Naive thymus-derived CD4-positive, alpha-beta T cell (primary cell): ENCODE results near the gene LRRC56. TPM values are rescaled to one million over a fixed set of nuclear protein-coding genes. Genes with fewer than 3 reads are reported as not detected.
"Not testable (repeated sequence)": the region's sequence is repeated elsewhere in the genome, so short reads cannot be mapped to it uniquely, and the experiment has no call there.

Source experiments
- ATAC-seq: fragments of 150-1000 bp; cut with Tn5 transposase; 2 replicates; pipeline ENCODE4 v1.10.0; 2021; ENCODE audit warnings: mild to moderate bottlenecking, moderate library complexity
- CTCF ChIA-PET: fragments of 350-600 bp; sonication (Branson Sonifier 250); formaldehyde crosslinking; loops from one replicate; lab custom pipeline; 2021; ENCODE audit warnings: antibody characterized with exemption; lab: Charles Lee
- POLR2A ChIA-PET: fragments of 350-600 bp; sonication (Branson Sonifier 250); formaldehyde crosslinking; loops from one replicate; lab custom pipeline; 2021; ENCODE audit warnings: antibody characterized with exemption, inconsistent platforms; lab: Charles Lee
- DNase-seq, 9 donors: peaks; one replicate each; pipeline versions ENCODE4 v3.0.0 to v3.0.0-alpha.2; 2020 to 2022; ENCODE audit warnings: mixed read lengths in 1 of 9
- H3K27ac ChIP-seq: one replicate; pipeline ENCODE4 v1.7.0; 2013; ENCODE audit warnings: mild to moderate bottlenecking, low read depth, low read length, moderate library complexity
- H3K27me3 ChIP-seq, 2 donors: one replicate each; pipeline ENCODE4 v1.7.0; 2013; ENCODE audit warnings: low read length in 2 of 2, mild to moderate bottlenecking in 2 of 2, moderate library complexity in 2 of 2; ENCODE audit not compliant: control insufficient read depth in 2 of 2, insufficient read depth in 2 of 2
- H3K36me3 ChIP-seq, 3 experiments: 1 replicate in 2 of 3; 2 replicates in 1 of 3; pipeline ENCODE4 v1.7.0; 2013; ENCODE audit warnings: low read length in 3 of 3, mild to moderate bottlenecking in 3 of 3, moderate library complexity in 1 of 3; ENCODE audit not compliant: insufficient read depth in 3 of 3, control insufficient read depth in 2 of 3
- H3K4me1 ChIP-seq, 2 donors: one replicate each; pipeline ENCODE4 v1.7.0; 2013; ENCODE audit warnings: low read length in 2 of 2, mild to moderate bottlenecking in 2 of 2, moderate library complexity in 1 of 2; ENCODE audit not compliant: control insufficient read depth in 2 of 2, insufficient read depth in 2 of 2
- H3K4me3 ChIP-seq: 2 replicates; pipeline ENCODE4 v1.7.0; 2013; ENCODE audit warnings: mild to moderate bottlenecking, low read length
- H3K9me3 ChIP-seq, 3 experiments: 1 replicate in 2 of 3; 2 replicates in 1 of 3; pipeline ENCODE4 v1.7.0; 2013; ENCODE audit warnings: low read length in 3 of 3; ENCODE audit not compliant: control insufficient read depth in 2 of 3
- H3K27ac Mint-ChIP-seq, 9 donors: one replicate each; pipeline ENCODE4 v1.8.0; 2020 to 2022; ENCODE audit warnings: mixed read lengths in 9 of 9, mild to moderate bottlenecking in 8 of 9, moderate library complexity in 5 of 9, inconsistent platforms in 2 of 9
- H3K27me3 Mint-ChIP-seq, 5 donors: one replicate each; pipeline ENCODE4 v1.8.0; 2021 to 2022; ENCODE audit warnings: mixed read lengths in 5 of 5, mild to moderate bottlenecking in 1 of 5
- H3K36me3 Mint-ChIP-seq, 5 donors: one replicate each; pipeline ENCODE4 v1.8.0; 2020 to 2022; ENCODE audit warnings: mixed read lengths in 5 of 5, mild to moderate bottlenecking in 3 of 5, inconsistent platforms in 1 of 5
- H3K4me1 Mint-ChIP-seq, 7 donors: one replicate each; pipeline ENCODE4 v1.8.0; 2020 to 2022; ENCODE audit warnings: mixed read lengths in 7 of 7, mild to moderate bottlenecking in 3 of 7, inconsistent platforms in 1 of 7
- H3K4me3 Mint-ChIP-seq, 10 donors: one replicate each; pipeline ENCODE4 v1.8.0; 2020 to 2022; ENCODE audit warnings: mild to moderate bottlenecking in 10 of 10, mixed read lengths in 10 of 10, moderate library complexity in 6 of 10, inconsistent platforms in 2 of 10
- H3K9me3 Mint-ChIP-seq, 11 donors: one replicate each; pipeline ENCODE4 v1.8.0; 2020 to 2022; ENCODE audit warnings: mixed read lengths in 11 of 11, mild to moderate bottlenecking in 4 of 11, inconsistent platforms in 1 of 11, moderate library complexity in 1 of 11
- intact Hi-C, 2 donors: fragments of 100-400 bp; cut with micrococcal nuclease; formaldehyde crosslinking; loops; one replicate each; pipeline ENCODE4 v1.15.1; 2023
- polyA plus RNA-seq, 2 donors: library from polyadenylated mRNA; unstranded; fragments of 300-500 nt; fragmentation: Illumina TruSeq; gene quantifications; one replicate each; pipeline ENCODE4 v1.2.3, GENCODE V29; 2021
- total RNA-seq, 6 experiments: library from RNA in 5 of 6; stranded (reverse) in 5 of 6; gene quantifications; 1 replicate in 5 of 6; 2 replicates in 1 of 6; pipeline ENCODE4 v1.2.3 and lab custom pipeline; 2021 to 2026

The LRRC56 gene
- total and polyA plus RNA-seq, 7 experiments from 2014 or later: 0.35 to 5.1 (median 3.1) TPM

- H3K9me3 ChIP-seq, H3K27me3 ChIP-seq, H3K27ac ChIP-seq, H3K36me3 Mint-ChIP-seq, ATAC-seq, CTCF ChIA-PET, H3K9me3 Mint-ChIP-seq, intact Hi-C loops, H3K27me3 Mint-ChIP-seq: not testable (repeated sequence)
- POLR2A ChIA-PET: interaction anchor here (0.6 to 2.3 kb wide), 4 partner anchors 8 to 22 kb away, joined by 3 to 16 read pairs (median 4); partner anchors contain the start of genes LMNTD2 and RASSF7
- peaks cover 0 to 13% (median 0%) of the 10 kb centered on the region in 3 experiments for H3K36me3 ChIP-seq
- Mint-ChIP-seq H3K4me1 (peaks cover 29 to 42% (median 36%) of the 10 kb centered on the region in 7 donors), H3K27ac (peak overlapping the region in 8 of 9 donors; percentile 14 to 87 (median 50)), H3K4me3 (peak overlapping the region; percentile 85 to 99 (median 90))
- H3K4me3 ChIP-seq: peak overlapping the region; percentile 35
- peak in 5 of 9 donors; percentile 25 to 47 (median 37) for DNase-seq
- H3K4me1 ChIP-seq: peaks cover 25 to 36% of the 10 kb centered on the region in 2 donors
These were observed 36.8 kb downstream of the LRRC56 start for GRCh38 chr11:574031-574570.

GRCh38 chr11:574632-575312, 37.4 kb downstream of the LRRC56 start:
- ATAC-seq (no peak), DNase-seq (peak in 1 of 9 donors; percentile 29)
- Histone ChIP-seq H3K4me3 (peak overlapping the region; percentile 64), H3K27me3 (no peaks in the 10 kb centered on the region), H3K36me3 (peaks cover 0 to 13% (median 0%) of the 10 kb centered on the region in 3 experiments), H3K4me1 (peaks cover 26 to 38% of the 10 kb centered on the region in 2 donors), H3K27ac (no peak overlapping the region), H3K9me3 (no peaks in the 10 kb centered on the region)
- peaks cover 35 to 47% (median 42%) of the 10 kb centered on the region in 7 donors for H3K4me1 Mint-ChIP-seq
- CTCF ChIA-PET: interaction anchor here (1.6 kb wide), 1 partner anchor 21 kb away, joined by 8 read pairs; no protein-coding TSS in a partner anchor
- POLR2A ChIA-PET: interaction anchor here (0.9 to 3.4 kb wide), 8 partner anchors 8 to 160 kb away, joined by 3 to 21 read pairs (median 10); partner anchors contain the start of genes DEAF1, LMNTD2, RASSF7 and SIGIRR
- H3K36me3 Mint-ChIP-seq: peaks cover 0 to 5% (median 0%) of the 10 kb centered on the region in 5 donors
- H3K4me3 Mint-ChIP-seq: peak overlapping the region; percentile 85 to 99 (median 90)
- H3K9me3 Mint-ChIP-seq: no peaks in the 10 kb centered on the region
- intact Hi-C loops: loop anchor here in 1 of 2 donors (1.0 to 5.0 kb wide), 2 partner anchors 19 to 337 kb away; partner anchors contain the start of genes PSMD13 and SIRT3
- peak overlapping the region; percentile 39 to 92 (median 67) for H3K27ac Mint-ChIP-seq
- H3K27me3 Mint-ChIP-seq: peaks cover 0 to 9% (median 0%) of the 10 kb centered on the region in 5 donors

- peaks cover 0 to 7% (median 0%) of the 10 kb centered on the region in 5 donors for H3K36me3 Mint-ChIP-seq
- Histone ChIP-seq H3K4me3 (peak overlapping the region; percentile 64), H3K4me1 (peaks cover 26 to 42% of the 10 kb centered on the region in 2 donors), H3K27ac (peak overlapping the region; percentile 62), H3K9me3 (no peaks in the 10 kb centered on the region), H3K36me3 (peaks cover 0 to 13% (median 0%) of the 10 kb centered on the region in 3 experiments), H3K27me3 (no peaks in the 10 kb centered on the region)
- CTCF ChIA-PET: interaction anchor here (0.6 to 1.6 kb wide), 3 partner anchors 13 to 156 kb away, joined by 3 to 8 read pairs (median 3); no protein-coding TSS in a partner anchor
- peaks cover 40 to 53% (median 43%) of the 10 kb centered on the region in 7 donors for H3K4me1 Mint-ChIP-seq
- peaks cover 0 to 9% (median 0%) of the 10 kb centered on the region in 5 donors for H3K27me3 Mint-ChIP-seq
- POLR2A ChIA-PET: interaction anchor here (0.7 to 3.4 kb wide), 25 partner anchors 8 to 368 kb away, joined by 3 to 21 read pairs (median 4); partner anchors contain the start of genes BET1L, DEAF1, HRAS and LMNTD2
- peak overlapping the region; percentile 85 to 99 (median 90) for H3K4me3 Mint-ChIP-seq
- intact Hi-C loops: loop anchor here in 1 of 2 donors (1.0 to 5.0 kb wide), 2 partner anchors 20 to 338 kb away; partner anchors contain the start of genes PSMD13 and SIRT3
- peak overlapping the region; percentile 39 to 100 (median 67) for H3K27ac Mint-ChIP-seq
- no peaks in the 10 kb centered on the region for H3K9me3 Mint-ChIP-seq
- ATAC-seq: no peak
- peak in 2 of 9 donors; percentile 27 to 37 for DNase-seq
These were observed 38.1 kb downstream of the LRRC56 start for GRCh38 chr11:575313-575995.

- Mint-ChIP-seq H3K27me3 (peaks cover 0 to 9% (median 0%) of the 10 kb centered on the region in 5 donors), H3K36me3 (peaks cover 0 to 8% (median 0%) of the 10 kb centered on the region in 5 donors), H3K4me3 (peak within 1 kb of the TSS; percentile 93 to 99 (median 98)), H3K4me1 (peaks cover 42 to 60% (median 46%) of the 10 kb centered on the region in 7 donors), H3K27ac (peak within 1 kb of the TSS; percentile 96 to 100 (median 99)), H3K9me3 (no peaks in the 10 kb centered on the region)
- no peaks in the 10 kb centered on the region for H3K27me3 ChIP-seq
- intact Hi-C loops: loop anchor here (1.0 to 5.0 kb wide), 17 partner anchors 8 to 369 kb away; partner anchors contain the start of genes DEAF1 (in 2 of the 2), LMNTD2 (in 2 of the 2), RASSF7 (in 2 of the 2) and RPLP2 (in 2 of the 2)
- peak within 1 kb of the TSS; percentile 98 for H3K27ac ChIP-seq
- peak within 1 kb of the TSS; percentile 98 for H3K4me3 ChIP-seq
- CTCF ChIA-PET: interaction anchor here (0.6 to 1.6 kb wide), 3 partner anchors 12 to 155 kb away, joined by 3 to 8 read pairs (median 3); no protein-coding TSS in a partner anchor
- H3K9me3 ChIP-seq: no peaks in the 10 kb centered on the region
- POLR2A ChIA-PET: interaction anchor here (0.7 to 3.4 kb wide), 23 partner anchors 9 to 369 kb away, joined by 3 to 21 read pairs (median 4); partner anchors contain the start of genes BET1L, DEAF1, HRAS and LMNTD2
- peak; percentile 93 for ATAC-seq
- peaks cover 0 to 15% (median 0%) of the 10 kb centered on the region in 3 experiments for H3K36me3 ChIP-seq
- peak; percentile 93 to 99 (median 97) for DNase-seq
- H3K4me1 ChIP-seq: peaks cover 26 to 44% of the 10 kb centered on the region in 2 donors
These were observed 38.9 kb downstream of the LRRC56 start, which contains the start of gene PHRF1 for GRCh38 chr11:575996-576768. Gene PHRF1, plus strand, starts transcription at chr11:576470. Its CDS starts 5,043 bp downstream, at chr11:581513.

- intact Hi-C loops: loop anchor here (1.0 to 5.0 kb wide), 16 partner anchors 9 to 370 kb away; partner anchors contain the start of genes DEAF1 (in 2 of the 2), LMNTD2 (in 2 of the 2), RASSF7 (in 2 of the 2) and RPLP2 (in 2 of the 2)
- Mint-ChIP-seq H3K4me1 (peaks cover 48 to 68% (median 55%) of the 10 kb centered on the region in 7 donors), H3K27me3 (peaks cover 0 to 9% (median 0%) of the 10 kb centered on the region in 5 donors), H3K36me3 (peaks cover 0 to 12% (median 4%) of the 10 kb centered on the region in 5 donors), H3K4me3 (peak overlapping the region; percentile 72 to 94 (median 88)), H3K27ac (peak overlapping the region; percentile 66 to 87 (median 72)), H3K9me3 (no peaks in the 10 kb centered on the region)
- Histone ChIP-seq H3K36me3 (peaks cover 0 to 23% (median 3%) of the 10 kb centered on the region in 3 experiments), H3K27me3 (no peaks in the 10 kb centered on the region), H3K4me3 (peak overlapping the region; percentile 70), H3K27ac (peak overlapping the region; percentile 98), H3K9me3 (no peaks in the 10 kb centered on the region), H3K4me1 (peaks cover 26 to 44% of the 10 kb centered on the region in 2 donors)
- ChIA-PET CTCF (interaction anchor here (1.4 kb wide), 1 partner anchor 22 kb away, joined by 3 read pairs; no protein-coding TSS in a partner anchor), POLR2A (interaction anchor here (0.7 to 3.4 kb wide), 6 partner anchors 8 to 39 kb away, joined by 3 to 14 read pairs (median 4); partner anchors contain the start of gene IRF7)
- no peak for DNase-seq
- no peak for ATAC-seq
These were observed 39.7 kb downstream of the LRRC56 start for GRCh38 chr11:576811-577610.
